Caco-2 (cell line): ENCODE measurements around the gene VARS2. TPM values are rescaled to one million over a fixed set of nuclear protein-coding genes. Genes with fewer than 3 reads are reported as not detected.
"Not testable (repeated sequence)": the region's sequence is repeated elsewhere in the genome, so short reads cannot be mapped to it uniquely, and the experiment has no call there.

ENCODE experiments used
- Bru-seq: library from RNA; stranded (reverse); fragments of 400-500 nt; gene quantifications from one replicate; lab custom pipeline; 2021; lab: Mats Ljungman, UMichigan
- BruChase-seq, 2 experiments: library from RNA; stranded (reverse); fragments of 400-500 nt; gene quantifications; one replicate each; lab custom pipeline; 2021; lab: Mats Ljungman, UMichigan
- BruUV-seq: library from RNA; stranded (reverse); fragments of 400-500 nt; replicated peaks from 2 replicates; lab custom pipeline; 2021; lab: Mats Ljungman, UMichigan
- CTCF ChIA-PET: fragments of 300-600 bp; sonication (Branson Sonifier 250); formaldehyde crosslinking; loops from one replicate; lab custom pipeline; 2022; ENCODE audit warnings: antibody characterized with exemption; lab: Charles Lee
- POLR2A ChIA-PET: fragments of 300-600 bp; sonication (Branson Sonifier 250); formaldehyde crosslinking; loops from one replicate; lab custom pipeline; 2022; ENCODE audit warnings: antibody characterized with exemption; lab: Charles Lee
- DNase-seq, 2 experiments: peaks; one replicate each; pipeline versions ENCODE4 v3.0.0 to v3.0.0-alpha.2; 2020 to 2022
- H3K27me3 ChIP-seq: replicated peaks from 2 replicates; pipeline ENCODE4 v1.6.0; 2011; ENCODE audit warnings: low read length; ENCODE audit not compliant: control insufficient read depth, insufficient read depth
- H3K36me3 ChIP-seq: 2 replicates; pipeline ENCODE4 v1.5.1; 2011; ENCODE audit warnings: low read length; ENCODE audit not compliant: control insufficient read depth, insufficient read depth
- H3K4me1 ChIP-seq: fragments of 250-450 bp; sonication (Bioruptor Pico); 2 replicates; pipeline ENCODE4 v1.5.1; 2020; ENCODE audit warnings: mild to moderate bottlenecking
- H3K4me3 ChIP-seq: 2 replicates; pipeline ENCODE4 v1.5.1; 2011; ENCODE audit warnings: low read depth, mild to moderate bottlenecking, control low read depth, low read length
- H3K9me3 ChIP-seq: fragments of 250-450 bp; sonication (Bioruptor Pico); 2 replicates; pipeline ENCODE4 v1.5.1; 2020; ENCODE audit warnings: mild to moderate bottlenecking, moderate library complexity
- H3K27ac Mint-ChIP-seq: one replicate; pipeline ENCODE4 v1.8.0; 2022; ENCODE audit warnings: mixed read lengths; ENCODE audit not compliant: unreplicated experiment
- H3K27me3 Mint-ChIP-seq: one replicate; pipeline ENCODE4 v1.8.0; 2022; ENCODE audit warnings: mixed read lengths; ENCODE audit not compliant: insufficient read depth, unreplicated experiment
- H3K36me3 Mint-ChIP-seq: one replicate; pipeline ENCODE4 v1.8.0; 2022; ENCODE audit warnings: mild to moderate bottlenecking, mixed read lengths; ENCODE audit not compliant: insufficient read depth, unreplicated experiment
- H3K4me1 Mint-ChIP-seq: one replicate; pipeline ENCODE4 v1.8.0; 2022; ENCODE audit warnings: low read depth, mixed read lengths; ENCODE audit not compliant: unreplicated experiment
- H3K4me3 Mint-ChIP-seq: one replicate; pipeline ENCODE4 v1.8.0; 2022; ENCODE audit warnings: mild to moderate bottlenecking, moderate library complexity, mixed read lengths; ENCODE audit not compliant: unreplicated experiment
- H3K9me3 Mint-ChIP-seq: one replicate; pipeline ENCODE4 v1.8.0; 2022; ENCODE audit warnings: mixed read lengths; ENCODE audit not compliant: unreplicated experiment
- CTCF ChIP-seq, 2 experiments: fragments of 200-600 bp in 1 of 2; IDR thresholded peaks; 1 replicate in 1 of 2; 2 replicates in 1 of 2; pipeline versions ENCODE4 v1.5.1 to v1.8.0; 2011 to 2022; ENCODE audit warnings: antibody characterized with exemption in 1 of 2, control low read depth in 1 of 2, inconsistent platforms in 1 of 2, low read depth in 1 of 2, low read length in 1 of 2, mild to moderate bottlenecking in 1 of 2, moderate library complexity in 1 of 2; ENCODE audit not compliant: insufficient read depth in 1 of 2, severe bottlenecking in 1 of 2, unreplicated experiment in 1 of 2
- intact Hi-C: fragments of 100-400 bp; cut with micrococcal nuclease; formaldehyde crosslinking; loops from one replicate; pipeline ENCODE4 v1.10.0; 2022; ENCODE audit not compliant: unreplicated experiment
- long read RNA-seq: library from polyadenylated mRNA; stranded (forward); transcript quantifications from one replicate; pipeline ENCODE4 v2.0.0, GENCODE V29; 2022
- total RNA-seq: library from RNA; stranded (reverse); gene quantifications from 2 replicates; pipeline ENCODE4 v1.2.3, GENCODE V29; 2022

The VARS2 gene
- total RNA-seq (32.1 and 37.5 TPM in 2 replicates), Bru-seq, nascent RNA (percentile 61 among the genes with signal in this experiment), BruChase-seq, experiment 1, labeled RNA remaining after a 2-hour chase (percentile 70 among the genes with signal in this experiment), BruChase-seq, experiment 2, labeled RNA remaining after a 6-hour chase (percentile 79 among the genes with signal in this experiment)
- long read RNA-seq, full-length matches to known transcripts: 5 of 31 reads
- long read RNA-seq, partial matches to known transcripts: 14 of 31 reads
- long read RNA-seq, other reads (novel, unspliced or antisense): 12 of 31 reads

- Mint-ChIP-seq H3K4me3 (peak within 1 kb of the TSS; percentile 87), H3K27me3 (no peaks in the 10 kb centered on the region), H3K36me3 (peaks cover 20% of the 10 kb centered on the region), H3K4me1 (peaks cover 14% of the 10 kb centered on the region), H3K9me3 (no peaks in the 10 kb centered on the region), H3K27ac (peak within 1 kb of the TSS; percentile 92)
- TF ChIP-seq CTCF (IDR thresholded peaks at IDR 0.05; ENCODE audit: insufficient read depth in 1 of 2, low read depth in 1 of 2, low read length in 1 of 2, severe bottlenecking in 1 of 2, unreplicated experiment in 1 of 2): peak; percentile 9 to 31
- H3K4me3 ChIP-seq: peak within 1 kb of the TSS; percentile 54
- no peaks in the 10 kb centered on the region for H3K9me3 ChIP-seq
- H3K27me3 ChIP-seq: no peaks in the 10 kb centered on the region
- POLR2A ChIA-PET: interaction anchor here (0.9 to 1.5 kb wide), 8 partner anchors 9 to 173 kb away, joined by 4 to 8 read pairs (median 6); no protein-coding TSS in a partner anchor
- CTCF ChIA-PET: interaction anchor here (0.6 to 4.9 kb wide), 22 partner anchors 18 to 278 kb away, joined by 3 to 66 read pairs (median 8); partner anchors contain the start of genes DDR1 and SFTA2
- intact Hi-C loops: loop anchor here (1.0 to 2.0 kb wide), 3 partner anchors 61 to 165 kb away; no protein-coding TSS in a partner anchor
- peaks cover 11% of the 10 kb centered on the region for H3K4me1 ChIP-seq
- BruUV-seq: TSS peak; percentile 66
- DNase-seq: peak; percentile 94 to 98
- H3K36me3 ChIP-seq: peaks cover 2% of the 10 kb centered on the region; the same call in 1 of the 2 replicates
Measured at GRCh38 chr6:30914076-30914853, at the start of gene VARS2. Gene VARS2 (plus strand): TSS chr6:30914238. CDS start chr6:30914837, 599 bp downstream.

- no peaks in the 10 kb centered on the region for H3K4me1 Mint-ChIP-seq
- DNase-seq: no peak
- H3K27me3 Mint-ChIP-seq: no peaks in the 10 kb centered on the region
- BruUV-seq: no TSS peak
- no peak for TF ChIP-seq CTCF (IDR thresholded peaks at IDR 0.05; ENCODE audit: insufficient read depth in 1 of 2, low read depth in 1 of 2, low read length in 1 of 2, severe bottlenecking in 1 of 2, unreplicated experiment in 1 of 2)
- no peak overlapping the region for H3K27ac Mint-ChIP-seq
- Histone ChIP-seq H3K36me3 (no peaks in the 10 kb centered on the region), H3K27me3 (no peaks in the 10 kb centered on the region), H3K9me3 (peaks cover 20% of the 10 kb centered on the region), H3K4me1 (no peaks in the 10 kb centered on the region), H3K4me3 (no peak overlapping the region)
- intact Hi-C loops: no loop called here
- peaks cover 21% of the 10 kb centered on the region for H3K9me3 Mint-ChIP-seq
- POLR2A ChIA-PET: no interaction called here
- CTCF ChIA-PET: no interaction called here
- no peak overlapping the region for H3K4me3 Mint-ChIP-seq
- H3K36me3 Mint-ChIP-seq: no peaks in the 10 kb centered on the region
Measured at GRCh38 chr6:30864325-30864724, 49.7 kb upstream of the VARS2 start.

- intact Hi-C loops, BruUV-seq, CTCF ChIA-PET, POLR2A ChIA-PET, H3K27ac Mint-ChIP-seq, H3K4me1 ChIP-seq, H3K4me1 Mint-ChIP-seq, H3K4me3 ChIP-seq, H3K27me3 Mint-ChIP-seq, H3K36me3 Mint-ChIP-seq, H3K36me3 ChIP-seq, H3K4me3 Mint-ChIP-seq, H3K27me3 ChIP-seq: not testable (repeated sequence)
- H3K9me3 Mint-ChIP-seq: peaks cover 47% of the 10 kb centered on the region
- H3K9me3 ChIP-seq: peaks cover 36% of the 10 kb centered on the region
- DNase-seq: peak in 1 of 2 experiments; percentile 51
Measured at GRCh38 chr6:30869241-30869749, 44.7 kb upstream of the VARS2 start.
